A673 (cell line): ENCODE measurements around the gene ZNF57. TPM values are rescaled to one million over a fixed set of nuclear protein-coding genes. Genes with fewer than 3 reads are reported as not detected.

Source experiments
- BruUV-seq: library from RNA; stranded (reverse); fragments of 400-500 nt; replicated peaks from 2 replicates; lab custom pipeline; 2021; lab: Mats Ljungman, UMichigan
- CTCF ChIA-PET: fragments of 300-600 bp; sonication (Branson Sonifier 250); formaldehyde crosslinking; loops from one replicate; lab custom pipeline; 2022; ENCODE audit warnings: antibody characterized with exemption; lab: Charles Lee
- POLR2A ChIA-PET: fragments of 300-600 bp; sonication (Branson Sonifier 250); formaldehyde crosslinking; loops from one replicate; lab custom pipeline; 2022; ENCODE audit warnings: antibody characterized with exemption; ENCODE audit not compliant: low non-redundant PET; lab: Charles Lee
- DNase-seq: peaks from one replicate; pipeline ENCODE4 v3.0.0-alpha.2; 2015; ENCODE audit warnings: low spot score
- H3K27ac ChIP-seq: fragments of 200-600 bp; sonication (generic); 2 replicates; pipeline ENCODE4 v1.5.1; 2016; ENCODE audit warnings: mixed run types, low read depth, mild to moderate bottlenecking, mixed read lengths, antibody characterized with exemption, low read length; ENCODE audit not compliant: poor library complexity, severe bottlenecking
- H3K27me3 ChIP-seq: fragments of 200-600 bp; sonication (generic); replicated peaks from 2 replicates; pipeline ENCODE4 v1.6.1; 2017; ENCODE audit warnings: mixed run types, low read depth, mild to moderate bottlenecking, mixed read lengths, antibody characterized with exemption, low read length; ENCODE audit not compliant: insufficient read depth, poor library complexity
- H3K36me3 ChIP-seq: fragments of 200-600 bp; sonication (generic); 2 replicates; pipeline ENCODE4 v1.6.1; 2016; ENCODE audit warnings: mixed run types, mild to moderate bottlenecking, mixed read lengths, antibody characterized with exemption, low read length; ENCODE audit not compliant: insufficient read depth, poor library complexity, severe bottlenecking
- H3K4me1 ChIP-seq: fragments of 200-600 bp; sonication (generic); 2 replicates; pipeline ENCODE4 v1.6.1; 2017; ENCODE audit warnings: mixed run types, mild to moderate bottlenecking, mixed read lengths, antibody characterized with exemption, low read length; ENCODE audit not compliant: insufficient read depth, poor library complexity, severe bottlenecking
- H3K4me3 ChIP-seq: fragments of 200-600 bp; sonication (generic); 2 replicates; pipeline ENCODE4 v1.5.1; 2016; ENCODE audit warnings: low read depth, mixed run types, mild to moderate bottlenecking, mixed read lengths, low read length; ENCODE audit not compliant: poor library complexity, severe bottlenecking
- H3K9me3 ChIP-seq: fragments of 200-600 bp; sonication (generic); 2 replicates; pipeline ENCODE4 v1.6.1; 2016; ENCODE audit warnings: mixed run types, low read depth, mild to moderate bottlenecking, mixed read lengths, antibody characterized with exemption, low read length; ENCODE audit not compliant: poor library complexity, severe bottlenecking
- EZH2 ChIP-seq: fragments of 200-600 bp; sonication (generic); IDR thresholded peaks from 2 replicates; pipeline ENCODE4 v1.6.1; 2017; ENCODE audit warnings: borderline replicate concordance, low read depth, mild to moderate bottlenecking, mixed read lengths, antibody characterized with exemption, low read length; ENCODE audit not compliant: poor library complexity, severe bottlenecking
- intact Hi-C: fragments of 100-400 bp; cut with micrococcal nuclease; formaldehyde crosslinking; loops from one replicate; pipeline ENCODE4 v1.10.0; 2022; ENCODE audit not compliant: unreplicated experiment
- total RNA-seq: library from RNA; stranded (reverse); gene quantifications from 2 replicates; pipeline ENCODE4 v1.2.3, GENCODE V29; 2021
- TF ChIP-seq, protein P1 (sequence below): fragments of 300-800, 200-600 bp; sonication (generic); conservative IDR thresholded peaks from 2 replicates; pipeline ENCODE4 v1.5.1; 2017; ENCODE audit warnings: low read depth, mild to moderate bottlenecking, antibody characterized with exemption, low read length, moderate library complexity, mixed read lengths

The ZNF57 gene
- total RNA-seq, 1 experiment from 2014 or later: 5.1 TPM

GRCh38 chr19:2922987-2923386 lies 22.3 kb downstream of the ZNF57 start:
- ChIA-PET CTCF (interaction anchor here (0.6 kb wide), 1 partner anchor 28 kb away, joined by 3 read pairs; no protein-coding TSS in a partner anchor), POLR2A (no interaction called here)
- Histone ChIP-seq H3K4me3 (no peak overlapping the region), H3K9me3 (peaks cover 10% of the 10 kb centered on the region), H3K4me1 (no peaks in the 10 kb centered on the region), H3K27me3 (no peaks in the 10 kb centered on the region), H3K36me3 (peaks cover 8% of the 10 kb centered on the region), H3K27ac (no peak overlapping the region)
- intact Hi-C loops: no loop called here
- TF ChIP-seq, protein P1, sequence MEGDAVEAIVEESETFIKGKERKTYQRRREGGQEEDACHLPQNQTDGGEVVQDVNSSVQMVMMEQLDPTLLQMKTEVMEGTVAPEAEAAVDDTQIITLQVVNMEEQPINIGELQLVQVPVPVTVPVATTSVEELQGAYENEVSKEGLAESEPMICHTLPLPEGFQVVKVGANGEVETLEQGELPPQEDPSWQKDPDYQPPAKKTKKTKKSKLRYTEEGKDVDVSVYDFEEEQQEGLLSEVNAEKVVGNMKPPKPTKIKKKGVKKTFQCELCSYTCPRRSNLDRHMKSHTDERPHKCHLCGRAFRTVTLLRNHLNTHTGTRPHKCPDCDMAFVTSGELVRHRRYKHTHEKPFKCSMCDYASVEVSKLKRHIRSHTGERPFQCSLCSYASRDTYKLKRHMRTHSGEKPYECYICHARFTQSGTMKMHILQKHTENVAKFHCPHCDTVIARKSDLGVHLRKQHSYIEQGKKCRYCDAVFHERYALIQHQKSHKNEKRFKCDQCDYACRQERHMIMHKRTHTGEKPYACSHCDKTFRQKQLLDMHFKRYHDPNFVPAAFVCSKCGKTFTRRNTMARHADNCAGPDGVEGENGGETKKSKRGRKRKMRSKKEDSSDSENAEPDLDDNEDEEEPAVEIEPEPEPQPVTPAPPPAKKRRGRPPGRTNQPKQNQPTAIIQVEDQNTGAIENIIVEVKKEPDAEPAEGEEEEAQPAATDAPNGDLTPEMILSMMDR: no peak
- no peak for TF ChIP-seq EZH2
- no peak for DNase-seq
- BruUV-seq: no TSS peak

- peaks cover 6% of the 10 kb centered on the region for H3K9me3 ChIP-seq
- H3K36me3 ChIP-seq: peaks cover 4% of the 10 kb centered on the region
- H3K4me1 ChIP-seq: no peaks in the 10 kb centered on the region
- no peak overlapping the region for H3K27ac ChIP-seq
- no peaks in the 10 kb centered on the region for H3K27me3 ChIP-seq
- CTCF ChIA-PET: no interaction called here
- POLR2A ChIA-PET: interaction anchor here (0.7 kb wide), 1 partner anchor 352 kb away, joined by 3 read pairs; no protein-coding TSS in a partner anchor
- no TSS peak for BruUV-seq
- no peak overlapping the region for H3K4me3 ChIP-seq
- intact Hi-C loops: no loop called here
- no peak for DNase-seq
- no peak for TF ChIP-seq EZH2
- TF ChIP-seq, protein P1: no peak
Measured at GRCh38 chr19:2923510-2923909, 22.8 kb downstream of the ZNF57 start.

DNA sequence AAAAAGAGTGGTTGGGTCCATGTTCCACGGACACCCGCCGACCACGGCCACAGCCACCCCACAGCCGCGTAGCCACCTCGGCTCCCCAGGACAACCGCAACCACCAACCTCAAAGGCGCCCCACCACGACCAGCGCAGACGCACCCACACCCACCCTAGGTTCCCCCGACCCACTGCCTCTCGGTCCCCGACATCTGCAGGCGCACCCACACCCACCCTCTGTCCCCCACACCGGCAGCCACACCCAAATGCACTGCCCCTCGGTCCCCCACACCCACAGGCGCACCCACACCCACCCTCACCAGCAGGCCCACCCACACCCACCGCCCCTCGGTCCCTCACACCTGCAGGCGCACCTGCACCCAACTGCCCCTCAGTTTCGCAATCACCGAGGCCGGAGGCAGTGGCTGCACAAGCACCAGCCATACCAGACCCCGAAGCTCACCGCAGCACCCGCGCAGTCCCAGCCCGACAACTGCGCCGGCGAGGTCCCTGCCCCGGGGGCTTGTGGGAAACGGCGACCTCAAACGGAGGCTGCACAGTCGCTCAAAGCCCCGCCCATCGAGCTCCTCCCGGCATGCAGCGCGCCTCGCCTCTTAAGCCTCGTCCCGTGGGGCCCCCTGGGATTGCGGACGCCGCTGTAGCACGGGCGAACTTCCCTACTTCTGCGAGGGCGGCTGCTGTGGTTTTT lies 25.8 kb downstream of the ZNF57 start:
- TF ChIP-seq EZH2: no peak
- TF ChIP-seq, protein P1: no peak
- Histone ChIP-seq H3K27ac (no peak overlapping the region), H3K27me3 (no peaks in the 10 kb centered on the region), H3K4me1 (no peaks in the 10 kb centered on the region), H3K4me3 (no peak overlapping the region), H3K9me3 (peaks cover 5% of the 10 kb centered on the region), H3K36me3 (no peaks in the 10 kb centered on the region)
- intact Hi-C loops: no loop called here
- DNase-seq: no peak
- CTCF ChIA-PET: no interaction called here
- POLR2A ChIA-PET: no interaction called here
- no TSS peak for BruUV-seq
